Activated CD4-positive, alpha-beta T cell treated with anti-CD3 and anti-CD28 coated beads, Interleukin-10, Interleukin-2, amounts not matched to agents 100 ng/mL and 50 ng/mL, durations not matched to agents 16 hours and 8 hours (primary cell): ENCODE results near the gene LRRC55.

ENCODE experiments used
- DNase-seq: peaks from one replicate; pipeline ENCODE4 v3.0.0-alpha.2; 2020

Gene LRRC55

GRCh38 chr11:57203882-57204480, 22.2 kb downstream of the LRRC55 start:
- no peak for DNase-seq

GRCh38 chr11:57205041-57205641, 23.4 kb downstream of the LRRC55 start:
- no peak for DNase-seq

DNA sequence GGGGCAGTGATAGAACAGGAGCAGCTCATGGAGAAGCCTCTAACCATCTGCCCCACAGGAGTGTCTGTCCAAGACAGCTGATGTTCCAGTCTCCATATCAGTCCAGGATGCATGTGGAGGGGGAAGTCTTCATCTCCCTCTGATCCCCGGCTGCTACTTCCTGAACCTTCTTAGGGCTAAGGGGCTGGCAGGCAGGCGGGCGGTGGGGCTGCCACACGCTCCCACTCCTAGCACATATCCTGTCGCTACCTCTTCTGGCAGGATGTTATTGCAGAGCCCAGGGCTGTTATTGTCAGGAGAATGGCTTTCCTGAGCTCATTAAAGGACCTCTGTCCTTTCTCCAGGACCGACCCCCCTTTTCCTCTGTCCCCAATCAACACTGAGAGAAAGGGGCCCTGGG, 25.4 kb downstream of the LRRC55 start:
- no peak for DNase-seq

GRCh38 chr11:57210781-57211180, 29.0 kb downstream of the LRRC55 start:
- DNase-seq, result no peak

DNA sequence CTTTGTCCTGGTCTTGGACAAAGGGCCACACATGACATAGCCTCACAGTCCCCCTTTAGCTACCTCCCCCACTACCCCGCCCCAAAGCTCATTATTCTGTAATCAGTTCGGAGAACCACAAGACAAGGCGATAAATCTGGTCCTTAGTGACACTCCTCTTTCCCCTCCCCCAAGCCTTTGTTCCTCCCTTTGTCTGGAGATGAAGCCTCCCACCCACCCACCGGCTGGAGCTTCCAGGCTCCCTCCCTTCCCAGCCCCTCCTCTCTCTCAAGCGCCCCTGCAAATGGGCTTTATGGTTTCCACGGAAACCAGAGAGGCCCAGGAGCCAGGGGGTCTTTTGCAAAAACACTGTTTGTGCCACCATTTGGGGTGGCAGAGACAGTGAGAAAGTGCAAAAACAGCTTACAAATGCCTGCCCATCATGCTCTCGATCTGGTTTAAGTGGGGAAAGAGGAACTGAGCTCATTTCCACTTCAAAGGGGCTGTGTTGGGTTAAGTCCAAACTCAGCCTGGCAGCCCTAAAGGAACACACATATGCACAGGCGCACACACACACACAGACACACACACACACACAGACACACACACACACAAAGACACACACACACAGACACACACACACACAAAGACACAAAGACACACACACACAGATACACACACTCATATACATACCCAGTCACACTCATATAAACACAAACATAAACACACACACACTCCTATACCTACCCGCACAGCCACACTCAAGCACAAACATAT, 31.8 kb downstream of the LRRC55 start:
- DNase-seq, result no peak

DNA sequence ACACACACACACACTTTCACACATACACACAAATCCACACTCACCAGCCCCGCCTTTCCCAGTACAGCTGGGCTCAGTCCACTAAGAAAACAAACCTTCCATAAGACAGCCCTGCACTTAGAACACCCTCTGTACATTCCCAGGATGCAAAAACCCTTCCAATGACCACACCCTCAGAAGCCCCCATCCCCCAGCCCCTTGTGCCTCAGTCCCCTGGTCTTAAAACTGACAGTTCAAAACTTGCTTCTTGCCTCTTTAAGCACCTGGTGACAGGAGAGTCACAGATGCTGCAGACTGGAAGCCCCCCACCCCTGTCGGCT, 32.3 kb downstream of the LRRC55 start:
- DNase-seq, result no peak

- DNase-seq, result no peak
Observed at GRCh38 chr11:57214494-57214893, 32.7 kb downstream of the LRRC55 start.

- DNase-seq, result no peak
Observed at GRCh38 chr11:57216463-57216862, 34.7 kb downstream of the LRRC55 start.

- DNase-seq, result no peak
Observed at GRCh38 chr11:57217053-57217452, 35.3 kb downstream of the LRRC55 start.

GRCh38 chr11:57219021-57219627, 37.4 kb downstream of the LRRC55 start:
- DNase-seq, result no peak

DNA sequence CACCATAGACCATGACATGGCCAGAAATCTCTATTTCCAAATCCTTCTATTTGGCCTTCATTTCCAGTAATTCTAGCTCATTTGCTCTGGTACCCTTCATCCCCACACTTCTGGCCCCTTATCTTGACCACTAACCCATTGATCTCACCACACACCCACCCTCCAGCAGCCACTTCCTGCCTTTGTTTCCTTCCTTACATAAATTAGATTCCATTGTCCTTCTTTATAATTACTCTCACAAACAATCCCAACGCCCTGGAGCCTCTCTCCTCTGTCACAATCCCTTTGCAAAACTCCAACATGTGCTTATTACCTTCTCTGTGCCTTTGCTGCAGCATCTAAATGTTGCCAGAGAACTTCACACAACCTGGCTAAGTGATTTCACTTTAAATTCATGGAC, 40.5 kb downstream of the LRRC55 start:
- no peak for DNase-seq

DNA sequence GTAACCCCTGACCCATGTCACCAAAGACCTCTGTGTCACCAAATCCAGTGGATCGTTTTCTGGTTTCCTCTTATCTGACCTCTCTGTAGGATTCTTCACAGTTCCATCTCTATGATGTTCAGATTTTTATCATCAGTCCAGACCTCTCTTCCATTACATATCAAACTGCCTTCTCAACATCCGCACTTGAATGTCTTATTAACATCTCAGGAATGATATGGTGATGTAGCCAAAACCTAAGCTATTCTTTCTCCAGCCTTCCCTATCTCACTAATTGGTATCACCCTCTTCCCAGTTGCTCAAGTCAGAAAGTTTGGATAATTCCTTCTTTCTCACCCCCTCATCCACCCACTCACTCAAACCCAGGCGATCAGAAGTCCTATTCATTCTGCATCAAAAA, 41.8 kb downstream of the LRRC55 start:
- DNase-seq, result no peak

- DNase-seq, result no peak
Observed at GRCh38 chr11:57224128-57224527, 42.4 kb downstream of the LRRC55 start.

GRCh38 chr11:57224537-57224936, 42.8 kb downstream of the LRRC55 start:
- no peak for DNase-seq

GRCh38 chr11:57228600-57228999, 46.8 kb downstream of the LRRC55 start:
- DNase-seq, result no peak

GRCh38 chr11:57230316-57230715, 48.6 kb downstream of the LRRC55 start:
- DNase-seq, result no peak

GRCh38 chr11:57230791-57231538, 49.2 kb downstream of the LRRC55 start:
- no peak for DNase-seq

DNA sequence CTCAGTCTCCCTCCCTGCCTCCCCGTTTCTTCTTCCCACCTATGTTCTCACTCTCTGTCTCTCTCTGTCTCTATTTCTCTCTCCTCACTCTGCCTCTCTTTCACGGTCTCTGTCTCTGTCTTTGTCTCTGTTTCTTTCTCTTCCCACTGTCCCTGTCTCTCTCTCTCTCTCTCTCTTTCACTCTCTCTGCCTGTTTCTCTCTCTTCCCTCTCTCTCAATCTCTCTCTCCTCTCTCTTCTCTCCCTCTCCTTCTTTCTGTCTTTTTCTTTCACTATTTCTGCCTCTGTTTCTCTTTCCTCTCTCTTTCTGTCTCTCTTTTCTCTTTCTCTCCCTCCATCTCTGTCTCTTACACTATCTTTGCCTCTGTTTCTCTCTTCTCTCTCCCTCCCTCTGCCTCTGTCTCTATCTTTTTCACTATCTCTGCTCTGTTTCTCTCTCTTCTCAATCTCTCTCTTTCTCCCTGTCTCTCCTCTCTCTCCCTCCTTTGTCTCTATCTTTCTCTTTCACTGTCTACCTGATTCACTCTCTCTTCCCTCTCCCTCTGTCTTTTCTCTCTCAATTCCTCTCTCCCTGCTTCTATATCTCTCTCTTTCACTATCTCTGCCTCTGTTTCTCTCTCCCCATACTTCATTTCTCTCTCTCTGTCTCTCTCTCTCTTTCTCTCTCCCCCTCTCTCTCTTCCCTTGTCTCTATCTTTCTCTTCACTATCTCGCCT, 49.9 kb downstream of the LRRC55 start:
- DNase-seq, result no peak

- DNase-seq, result no peak
Observed at GRCh38 chr11:57233702-57234101, 51.9 kb downstream of the LRRC55 start.

- DNase-seq, result no peak
Observed at GRCh38 chr11:57235761-57236703, 54.3 kb downstream of the LRRC55 start.

DNA sequence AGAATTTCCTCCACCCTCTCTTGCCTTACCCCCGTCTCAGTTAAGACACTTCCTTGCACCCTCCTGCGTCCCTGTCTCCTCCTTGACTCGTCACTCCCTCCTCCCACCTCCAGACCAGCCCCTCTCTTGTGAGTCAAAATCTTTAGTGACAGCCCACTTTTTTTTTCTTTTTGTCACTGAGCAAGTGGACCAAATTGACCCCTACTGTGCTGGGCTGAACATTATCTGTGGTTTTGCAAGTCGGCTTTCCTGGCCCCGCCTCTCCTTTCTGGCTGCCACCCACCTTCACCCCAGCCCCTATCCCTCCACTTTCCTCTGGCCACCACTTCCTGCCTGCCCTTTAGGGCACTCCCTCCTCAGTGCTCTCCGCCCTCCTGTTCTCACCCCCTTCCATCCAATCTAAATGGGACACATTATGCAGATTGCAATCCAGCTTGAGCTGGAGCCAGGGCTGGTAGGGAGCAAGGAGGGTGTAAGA, 55.5 kb downstream of the LRRC55 start, which contains the start of gene APLNR:
TSS of gene APLNR (minus strand) at position 47 of the 478 bp plus-strand sequence. CDS start 246 bp downstream, outside the sequence.
- DNase-seq, result no peak
